GM21717 (cell line): Measurements from ENCODE around the gene TMEM91.

Experiments used
- ATAC-seq: cut with Tn5 transposase; IDR thresholded peaks from one replicate; pipeline ENCODE4 v1.9.1; 2021; ENCODE audit warnings: mild to moderate bottlenecking, moderate library complexity; ENCODE audit not compliant: unreplicated experiment

The TMEM91 gene

GRCh38 chr19:41409288-41409687 lies 33.0 kb downstream of the TMEM91 start:
- ATAC-seq, result no peak

- ATAC-seq, result no peak
These were observed 34.2 kb downstream of the TMEM91 start for GRCh38 chr19:41410336-41411054.

DNA sequence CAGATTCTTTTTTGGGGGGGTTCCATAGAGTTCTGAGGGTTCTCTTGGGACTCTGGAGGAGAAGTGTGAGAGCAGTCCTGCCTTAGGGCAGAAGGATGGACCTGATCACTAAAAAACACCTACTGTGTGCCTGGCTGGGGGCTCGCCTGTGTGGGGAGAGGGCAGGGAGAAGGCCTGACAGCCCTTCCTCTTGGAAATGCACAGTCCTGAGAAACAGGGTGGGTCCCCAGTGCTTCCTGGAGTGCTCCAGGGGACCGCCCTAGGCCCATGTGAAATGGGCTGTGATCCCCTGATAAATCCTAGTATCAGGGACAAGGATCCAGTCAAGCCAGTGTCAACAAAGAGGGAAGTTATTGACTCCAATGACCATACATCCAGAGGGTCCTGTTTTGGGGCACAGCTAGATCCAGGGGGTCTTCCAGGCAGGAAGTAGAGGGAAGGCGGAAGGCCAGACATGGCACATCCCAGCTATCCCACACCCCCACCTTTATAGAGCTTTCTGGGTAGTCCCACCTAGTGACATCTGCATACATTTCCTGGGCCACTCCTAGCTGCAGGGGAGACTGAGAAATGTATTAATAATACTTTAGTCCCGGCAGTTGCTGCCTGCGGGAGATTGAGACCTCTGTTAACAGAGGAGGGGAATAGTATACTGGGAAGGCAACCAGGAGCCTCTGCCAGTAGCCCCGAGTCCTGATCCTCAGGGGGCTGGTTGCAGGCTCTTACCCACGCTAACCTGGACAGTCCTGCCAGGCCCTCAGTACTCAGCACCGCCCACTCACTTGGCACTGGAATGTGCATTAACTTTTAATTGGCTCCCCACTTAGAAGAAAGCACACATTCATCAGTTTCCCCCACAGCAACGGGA lies 35.0 kb downstream of the TMEM91 start:
- no peak for ATAC-seq

DNA sequence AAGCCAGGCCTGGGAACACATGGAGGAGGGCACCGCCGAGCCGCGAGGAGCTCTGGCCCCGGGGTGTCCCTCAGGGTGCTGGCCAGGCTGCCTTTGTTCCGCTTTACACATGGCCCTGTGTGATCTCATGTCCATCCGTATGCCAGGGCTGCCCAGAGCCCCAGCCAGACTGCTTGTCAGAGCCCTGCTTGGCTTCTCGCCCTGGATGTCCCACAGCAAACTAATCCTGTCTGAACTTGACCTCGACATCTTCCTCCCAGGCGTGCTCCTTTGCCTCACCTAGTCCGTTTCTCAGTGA lies 35.6 kb downstream of the TMEM91 start:
- ATAC-seq, result no peak

DNA sequence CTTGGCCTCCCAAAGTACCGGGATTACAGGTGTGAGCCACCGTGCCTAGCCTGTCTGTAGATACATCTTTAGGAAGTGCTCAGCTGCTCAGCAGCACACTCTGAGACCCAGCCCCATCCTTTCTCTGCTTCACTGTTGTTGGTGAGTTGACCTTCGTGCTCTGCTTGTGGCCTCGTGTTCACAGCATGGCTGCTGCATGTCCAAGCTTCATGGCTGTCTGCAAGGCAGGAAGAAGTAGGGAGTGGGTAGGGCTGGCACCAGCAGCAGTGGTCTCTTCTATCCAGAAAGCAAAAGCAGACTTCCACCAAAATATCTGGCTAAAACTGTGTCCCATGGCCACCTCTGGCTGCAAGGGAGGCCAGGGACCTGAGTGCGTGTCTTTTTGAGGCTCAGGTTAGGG lies 36.6 kb downstream of the TMEM91 start:
- ATAC-seq, result no peak

- ATAC-seq, result no peak
These were observed 37.6 kb downstream of the TMEM91 start for GRCh38 chr19:41413947-41414346.

- no peak for ATAC-seq
These were observed 38.1 kb downstream of the TMEM91 start for GRCh38 chr19:41414461-41414860.

DNA sequence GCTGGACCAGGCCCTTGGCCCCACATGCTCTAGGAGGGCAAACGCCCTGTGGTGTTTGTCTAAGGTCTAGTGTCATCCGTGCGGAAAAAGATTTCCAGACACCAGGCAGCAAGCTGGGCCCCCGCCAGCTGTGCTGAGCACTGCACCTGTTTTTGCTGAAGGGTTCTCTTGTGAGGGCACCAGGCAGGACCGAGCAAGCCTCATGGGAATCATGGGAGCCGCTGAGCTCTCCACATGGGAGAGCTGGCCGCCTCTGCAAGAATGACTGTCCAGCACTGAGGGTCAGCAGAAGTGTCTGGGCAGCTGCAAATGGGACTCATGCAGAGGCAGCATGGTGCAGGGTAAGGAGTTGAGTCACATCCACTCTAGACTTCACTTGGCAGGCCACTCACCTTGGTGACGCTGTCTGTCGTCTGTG lies 38.8 kb downstream of the TMEM91 start:
- ATAC-seq, result no peak

GRCh38 chr19:41416194-41416674 lies 39.9 kb downstream of the TMEM91 start:
- ATAC-seq, result no peak

GRCh38 chr19:41420101-41420880 lies 44.0 kb downstream of the TMEM91 start:
- no peak for ATAC-seq

DNA sequence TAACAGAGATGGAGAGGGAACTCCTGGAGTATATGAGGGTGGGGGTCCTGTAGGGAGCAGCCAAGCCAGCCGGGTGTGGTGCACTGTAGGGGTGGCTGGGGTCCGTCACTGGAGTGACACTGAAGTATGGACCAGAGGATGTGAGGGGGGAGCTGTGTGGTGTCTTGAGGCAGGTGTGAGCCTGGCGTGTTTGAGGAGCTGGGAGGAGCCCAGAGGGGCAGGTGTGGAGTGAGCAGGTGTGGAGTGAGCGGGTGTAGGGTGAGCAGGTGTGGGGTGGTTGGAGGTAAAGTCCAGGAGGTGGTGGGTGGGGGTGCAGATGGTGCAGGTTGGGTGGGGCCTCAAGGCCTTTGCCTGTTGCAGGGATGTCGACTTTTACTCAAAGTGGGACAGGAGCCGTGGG lies 45.0 kb downstream of the TMEM91 start:
- no peak for ATAC-seq

DNA sequence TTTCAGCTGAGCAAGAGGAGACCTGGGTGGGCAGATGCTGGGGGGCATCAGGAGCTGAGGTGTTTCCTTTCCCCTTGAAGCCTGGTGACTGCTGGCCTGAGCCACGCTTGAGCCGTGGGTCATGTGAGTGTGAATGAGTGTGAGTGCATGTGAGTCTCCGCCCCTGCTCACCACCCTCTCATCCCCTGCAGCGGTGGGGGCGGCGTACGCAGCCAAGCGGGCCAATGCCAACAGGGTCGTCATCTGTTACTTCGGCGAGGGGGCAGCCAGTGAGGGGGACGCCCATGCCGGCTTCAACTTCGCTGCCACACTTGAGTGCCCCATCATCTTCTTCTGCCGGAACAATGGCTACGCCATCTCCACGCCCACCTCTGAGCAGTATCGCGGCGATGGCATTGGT lies 45.6 kb downstream of the TMEM91 start:
- no peak for ATAC-seq

- ATAC-seq, result no peak
These were observed 46.1 kb downstream of the TMEM91 start for GRCh38 chr19:41422456-41422855.

DNA sequence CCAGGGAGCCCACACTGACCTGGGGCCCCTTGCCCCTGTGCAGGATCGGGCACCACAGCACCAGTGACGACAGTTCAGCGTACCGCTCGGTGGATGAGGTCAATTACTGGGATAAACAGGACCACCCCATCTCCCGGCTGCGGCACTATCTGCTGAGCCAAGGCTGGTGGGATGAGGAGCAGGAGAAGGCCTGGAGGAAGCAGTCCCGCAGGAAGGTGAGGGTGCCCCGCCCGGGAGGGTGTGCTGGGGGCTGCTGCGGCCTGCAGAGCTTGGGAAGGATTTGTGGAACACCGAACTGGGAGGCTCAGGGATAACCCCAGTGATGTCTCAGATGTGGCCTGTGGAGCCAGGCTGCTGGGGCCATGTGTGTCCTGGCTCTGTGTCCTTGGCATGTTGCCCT lies 46.6 kb downstream of the TMEM91 start:
- no peak for ATAC-seq

- ATAC-seq, result no peak
These were observed 48.2 kb downstream of the TMEM91 start for GRCh38 chr19:41424335-41425173.

- ATAC-seq, result no peak
These were observed 49.1 kb downstream of the TMEM91 start for GRCh38 chr19:41425174-41426115.

DNA sequence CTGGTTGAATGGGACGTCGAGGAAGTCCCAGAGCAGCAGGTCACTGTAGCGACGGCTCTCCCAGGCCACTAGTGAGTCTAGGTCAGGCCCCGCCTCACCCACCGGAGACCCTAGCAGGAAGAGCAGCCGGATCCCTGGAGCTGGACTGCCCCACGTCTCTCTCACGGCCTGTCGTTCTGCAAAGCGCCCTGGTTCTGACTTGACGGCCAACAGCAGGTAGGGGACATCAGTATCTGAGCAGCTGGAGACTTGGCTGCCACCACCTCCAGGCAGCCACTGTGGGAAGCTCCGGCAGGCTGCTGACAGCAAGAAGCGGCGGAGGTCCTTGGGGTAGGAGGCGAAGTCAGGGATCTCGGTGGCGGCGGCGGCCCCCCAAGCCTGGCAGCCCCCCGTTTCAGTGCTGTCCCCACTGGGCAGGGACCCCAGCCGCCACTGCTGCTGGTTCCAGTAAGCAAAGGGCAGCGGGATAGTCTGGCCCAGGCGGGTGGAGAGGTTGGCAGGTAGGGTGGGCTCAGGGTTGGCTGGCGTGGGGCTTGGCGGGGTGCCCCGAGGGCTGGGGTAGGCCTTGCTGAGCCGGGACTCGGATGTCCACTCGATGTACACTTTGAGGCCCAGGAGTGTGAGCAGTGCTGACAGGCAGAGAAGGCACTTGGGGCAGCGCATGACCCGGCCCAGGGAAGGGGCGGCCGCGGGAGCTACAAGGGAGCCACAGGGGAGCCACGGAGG lies 49.9 kb downstream of the TMEM91 start:
- ATAC-seq, result no peak

GRCh38 chr19:41426952-41427646 lies 50.8 kb downstream of the TMEM91 start, which contains the start of gene B3GNT8:
Gene B3GNT8 (minus strand): TSS chr19:41427374. CDS start chr19:41426778, 596 bp downstream.
- no peak for ATAC-seq
